SK-N-SH treated with all-trans-retinoic acid at 6 μM for 48 hours (cell line): ENCODE results near the gene FAM3B.

Experiments
- ATAC-seq: fragments of 200-7000 bp; cut with Tn5 transposase; 3 replicates; pipeline ENCODE4 v1.9.1; 2020; ENCODE audit warnings: mild to moderate bottlenecking, moderate library complexity
- ARNTL ChIP-seq: fragments of 450-650 bp; formaldehyde crosslinking; IDR thresholded peaks from 2 replicates; pipeline ENCODE4 v1.5.0; 2020; ENCODE audit warnings: low read depth, mild to moderate bottlenecking, moderate library complexity, borderline replicate concordance
- BACH2 ChIP-seq: fragments of 250-450 bp; sonication (Bioruptor Pico); IDR thresholded peaks from 2 replicates; pipeline ENCODE4 v1.9.0; 2021; ENCODE audit warnings: mild to moderate bottlenecking, borderline replicate concordance
- CSDC2 ChIP-seq: fragments of 250-450 bp; sonication (Bioruptor Pico); IDR thresholded peaks from 2 replicates; pipeline ENCODE4 v1.5.0; 2020; ENCODE audit warnings: mild to moderate bottlenecking, moderate library complexity
- CSRNP3 ChIP-seq: fragments of 250-450 bp; sonication (Bioruptor Pico); IDR thresholded peaks from 2 replicates; pipeline ENCODE4 v1.5.1; 2021; ENCODE audit warnings: mild to moderate bottlenecking, moderate library complexity
- ESRRG ChIP-seq: fragments of 250-450 bp; sonication (Bioruptor Pico); IDR thresholded peaks from 2 replicates; pipeline ENCODE4 v1.6.1; 2021; ENCODE audit warnings: mild to moderate bottlenecking
- ISL1 ChIP-seq: fragments of 250-450 bp; sonication (Bioruptor Pico); IDR thresholded peaks from 2 replicates; pipeline ENCODE4 v2.1.2; 2022; ENCODE audit warnings: mild to moderate bottlenecking, moderate library complexity
- OSR1 ChIP-seq: fragments of 250-450 bp; sonication (Bioruptor Pico); IDR thresholded peaks from 2 replicates; pipeline ENCODE4 v1.8.0; 2022; ENCODE audit warnings: moderate library complexity, mild to moderate bottlenecking, inconsistent platforms
- PATZ1 ChIP-seq: fragments of 250-450 bp; sonication (Bioruptor Pico); IDR thresholded peaks from 2 replicates; pipeline ENCODE4 v1.8.0; 2020; ENCODE audit warnings: mild to moderate bottlenecking, moderate library complexity, borderline replicate concordance
- PPARA ChIP-seq: fragments of 250-450 bp; sonication (Bioruptor Pico); IDR thresholded peaks from 2 replicates; pipeline ENCODE4 v1.5.0; 2020; ENCODE audit warnings: mild to moderate bottlenecking, borderline replicate concordance
- RARB ChIP-seq: fragments of 250-450 bp; sonication (Bioruptor Pico); IDR thresholded peaks from 2 replicates; pipeline ENCODE4 v1.8.0; 2021; ENCODE audit warnings: mild to moderate bottlenecking, moderate library complexity
- SNAI2 ChIP-seq: fragments of 250-450 bp; sonication (Bioruptor Pico); IDR thresholded peaks from 2 replicates; pipeline ENCODE4 v1.5.0; 2020; ENCODE audit warnings: mild to moderate bottlenecking, moderate library complexity
- TSHZ2 ChIP-seq: fragments of 250-450 bp; sonication (Bioruptor Pico); IDR thresholded peaks from 2 replicates; pipeline ENCODE4 v1.5.0; 2020; ENCODE audit warnings: mild to moderate bottlenecking, moderate library complexity
- ZC3H10 ChIP-seq: fragments of 250-450 bp; sonication (Bioruptor Pico); IDR thresholded peaks from 2 replicates; pipeline ENCODE4 v1.5.1; 2021; ENCODE audit warnings: mild to moderate bottlenecking, moderate library complexity
- ZFP3 ChIP-seq: fragments of 250-450 bp; sonication (Bioruptor Pico); IDR thresholded peaks from 2 replicates; pipeline ENCODE4 v1.5.0; 2020; ENCODE audit warnings: mild to moderate bottlenecking, moderate library complexity
- ZFP30 ChIP-seq: fragments of 450-650 bp; formaldehyde crosslinking; IDR thresholded peaks from 2 replicates; pipeline ENCODE4 v1.5.0; 2022; ENCODE audit warnings: mild to moderate bottlenecking, moderate library complexity
- ZNF565 ChIP-seq: fragments of 450-650 bp; formaldehyde crosslinking; conservative IDR thresholded peaks from 2 replicates; pipeline ENCODE4 v1.5.0; 2020; ENCODE audit warnings: low read depth, mild to moderate bottlenecking, moderate library complexity
- ZNF70 ChIP-seq: fragments of 450-650 bp; formaldehyde crosslinking; IDR thresholded peaks from 2 replicates; pipeline ENCODE4 v1.5.0; 2020; ENCODE audit warnings: mild to moderate bottlenecking, moderate library complexity
- ZNF8 ChIP-seq: fragments of 450-650 bp; formaldehyde crosslinking; IDR thresholded peaks from 2 replicates; pipeline ENCODE4 v1.5.0; 2020; ENCODE audit warnings: mild to moderate bottlenecking, moderate library complexity
- TF ChIP-seq, protein P1 (sequence below): fragments of 250-450 bp; sonication (Bioruptor Pico); IDR thresholded peaks from 2 replicates; pipeline ENCODE4 v1.8.0; 2021; ENCODE audit warnings: low read depth, mild to moderate bottlenecking, moderate library complexity, borderline replicate concordance

The FAM3B gene

DNA sequence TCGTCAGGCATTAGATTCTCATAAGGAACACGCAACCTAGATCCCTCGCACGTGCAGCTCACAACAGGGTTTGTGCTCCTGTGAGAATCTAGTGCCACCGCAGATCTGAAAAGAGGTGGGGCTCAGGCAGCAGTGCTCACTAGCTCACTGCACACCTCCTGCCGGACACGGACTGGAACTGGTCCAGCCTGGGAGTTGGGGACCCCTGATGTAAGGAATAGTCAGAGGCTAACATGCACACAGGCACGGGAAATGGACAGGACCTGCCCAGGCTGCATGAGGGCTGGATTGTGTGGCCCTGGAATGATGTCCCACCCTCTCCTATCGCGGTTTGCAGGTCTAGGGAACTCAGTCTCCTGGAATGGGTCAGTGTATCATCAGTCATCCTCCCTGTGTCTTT, 86.2 kb downstream of the FAM3B start:
- no peak for TF ChIP-seq SNAI2 (CRISPR knock-in tag)
- TF ChIP-seq ARNTL (CRISPR knock-in tag) = no peak
- TF ChIP-seq BACH2 (CRISPR knock-in tag) = no peak
- TF ChIP-seq, protein P1, sequence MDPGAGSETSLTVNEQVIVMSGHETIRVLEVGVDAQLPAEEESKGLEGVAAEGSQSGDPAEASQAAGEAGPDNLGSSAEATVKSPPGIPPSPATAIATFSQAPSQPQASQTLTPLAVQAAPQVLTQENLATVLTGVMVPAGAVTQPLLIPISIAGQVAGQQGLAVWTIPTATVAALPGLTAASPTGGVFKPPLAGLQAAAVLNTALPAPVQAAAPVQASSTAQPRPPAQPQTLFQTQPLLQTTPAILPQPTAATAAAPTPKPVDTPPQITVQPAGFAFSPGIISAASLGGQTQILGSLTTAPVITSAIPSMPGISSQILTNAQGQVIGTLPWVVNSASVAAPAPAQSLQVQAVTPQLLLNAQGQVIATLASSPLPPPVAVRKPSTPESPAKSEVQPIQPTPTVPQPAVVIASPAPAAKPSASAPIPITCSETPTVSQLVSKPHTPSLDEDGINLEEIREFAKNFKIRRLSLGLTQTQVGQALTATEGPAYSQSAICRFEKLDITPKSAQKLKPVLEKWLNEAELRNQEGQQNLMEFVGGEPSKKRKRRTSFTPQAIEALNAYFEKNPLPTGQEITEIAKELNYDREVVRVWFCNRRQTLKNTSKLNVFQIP = no peak
- TF ChIP-seq ZFP30 (CRISPR knock-in tag) = no peak
- TF ChIP-seq PPARA (CRISPR knock-in tag) = no peak
- no peak for TF ChIP-seq ZNF8 (CRISPR knock-in tag)
- no peak for TF ChIP-seq CSDC2 (CRISPR knock-in tag)
- TF ChIP-seq ZC3H10 (CRISPR knock-in tag) = no peak
- no peak for TF ChIP-seq TSHZ2
- no peak for TF ChIP-seq RARB (CRISPR knock-in tag)
- no peak for TF ChIP-seq CSRNP3 (CRISPR knock-in tag)
- TF ChIP-seq, all 23 proteins: peak for 0

DNA sequence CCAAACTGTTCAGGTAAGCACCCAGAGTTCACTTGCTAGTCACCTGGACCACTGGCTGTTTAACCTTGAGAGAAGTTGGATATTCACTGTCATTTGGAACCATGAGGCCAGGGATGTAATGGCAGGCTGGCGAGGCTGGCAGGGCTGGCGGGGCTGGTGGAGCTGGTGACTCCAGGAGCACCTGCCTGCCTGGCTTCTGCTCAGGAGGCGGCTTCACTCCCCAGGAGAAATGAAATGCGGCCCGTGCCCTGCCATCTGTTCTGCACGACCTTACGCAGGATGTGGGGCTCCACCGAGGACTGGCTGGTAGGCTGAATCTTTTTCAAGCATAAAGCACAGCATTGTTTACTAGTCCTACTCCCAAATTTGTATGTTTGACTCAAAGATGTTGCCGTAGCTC, 86.7 kb downstream of the FAM3B start:
- ATAC-seq = no peak
- TF ChIP-seq ZFP30 (CRISPR knock-in tag) (no peak), ISL1 (CRISPR knock-in tag) (no peak), PPARA (CRISPR knock-in tag) (no peak), ZFP3 (CRISPR knock-in tag) (no peak)

More for the DNA sequence above, 86.2 kb downstream of the FAM3B start:
- no peak for ATAC-seq

DNA sequence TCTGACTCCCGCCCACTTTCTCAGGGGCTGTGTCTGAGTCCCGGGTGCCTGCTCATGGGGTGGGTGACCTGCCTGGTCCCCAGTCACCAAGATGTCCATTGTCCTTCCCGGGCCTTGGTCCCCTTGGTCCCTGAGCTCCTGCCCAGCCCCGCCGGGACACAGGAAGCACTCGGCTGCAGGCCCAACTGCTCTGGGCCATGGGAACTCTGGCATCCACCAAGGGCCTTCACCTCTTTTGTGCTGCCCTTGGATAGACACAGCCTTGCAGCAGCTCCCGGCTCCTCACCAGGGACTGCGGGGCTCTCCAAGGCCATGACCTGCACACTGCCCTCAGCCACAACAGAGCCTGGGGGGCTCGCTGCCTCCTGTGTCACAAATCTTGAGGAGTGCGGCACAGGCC, 87.4 kb downstream of the FAM3B start:
- no peak for TF ChIP-seq ZFP3 (CRISPR knock-in tag)
- no peak for TF ChIP-seq ZC3H10 (CRISPR knock-in tag)
- no peak for TF ChIP-seq ZNF70 (CRISPR knock-in tag)
- no peak for TF ChIP-seq RARB (CRISPR knock-in tag)
- no peak for TF ChIP-seq CSDC2 (CRISPR knock-in tag)
- ATAC-seq = no peak

DNA sequence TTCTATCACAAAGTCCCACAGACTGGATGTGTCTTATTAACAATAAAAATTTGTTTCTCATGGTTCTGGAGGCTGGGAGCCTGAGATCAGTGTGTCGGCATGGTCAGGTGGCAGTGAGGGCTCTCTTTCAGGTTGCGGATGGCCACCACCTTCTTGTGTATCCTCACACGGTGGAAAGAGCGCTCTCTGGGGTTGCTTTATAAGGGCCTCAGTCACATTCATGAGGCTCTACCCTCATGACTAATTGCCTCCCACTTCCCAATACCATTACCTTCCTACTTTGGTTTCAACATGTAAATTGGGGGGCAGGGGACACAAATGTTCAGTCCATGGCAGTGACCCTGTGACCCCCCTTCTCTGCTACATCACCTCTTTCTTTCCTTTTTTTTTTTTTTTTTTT, 88.7 kb downstream of the FAM3B start:
- TF ChIP-seq ESRRG (CRISPR knock-in tag) = no peak
- no peak for ATAC-seq

GRCh38 chr21:41406340-41406739, 89.7 kb downstream of the FAM3B start:
- ATAC-seq = no peak
- TF ChIP-seq OSR1 (CRISPR knock-in tag) = no peak
- no peak for TF ChIP-seq ZNF565 (CRISPR knock-in tag)
- TF ChIP-seq, protein P1 = no peak
- TF ChIP-seq SNAI2 (CRISPR knock-in tag) = no peak
- TF ChIP-seq ZNF8 (CRISPR knock-in tag) = no peak
- no peak for TF ChIP-seq ARNTL (CRISPR knock-in tag)
- TF ChIP-seq ZC3H10 (CRISPR knock-in tag) = no peak
- no peak for TF ChIP-seq PATZ1 (CRISPR knock-in tag)
